H1 (cell line): ENCODE data around the gene MARK3. TPM values are rescaled to one million over a fixed set of nuclear protein-coding genes. Genes with fewer than 3 reads are reported as not detected.

Experiments used
- CTCF ChIA-PET: fragments of 300-600 bp; sonication (Branson Sonifier 250); formaldehyde crosslinking; loops from one replicate; lab custom pipeline; 2021; ENCODE audit not compliant: partially characterized antibody; lab: Charles Lee
- POLR2A ChIA-PET: fragments of 300-600 bp; sonication (Branson Sonifier 250); formaldehyde crosslinking; loops from one replicate; lab custom pipeline; 2021; ENCODE audit warnings: inconsistent platforms; ENCODE audit not compliant: partially characterized antibody; lab: Charles Lee
- DNase-seq, 2 experiments: peaks; one replicate each; pipeline versions ENCODE4 v3.0.0 to v3.0.0-alpha.2; 2010 to 2022; ENCODE audit warnings: low spot score in 2 of 2, low read depth in 1 of 2, mixed read lengths in 1 of 2
- FAIRE-seq: peaks from 2 replicates; lab custom pipeline; 2011; peaks lifted over from hg19 to GRCh38; lab: Jason Lieb, UNC
- H2AFZ ChIP-seq: 2 replicates; pipeline ENCODE4 v1.8.1; 2012; ENCODE audit warnings: low read length, inconsistent platforms
- H2AK5ac ChIP-seq: 2 replicates; pipeline ENCODE4 v1.6.1; 2013; ENCODE audit warnings: low read depth, low read length
- H2BK120ac ChIP-seq: replicated peaks from 2 replicates; pipeline ENCODE3; 2013; ENCODE audit warnings: low read depth, low read length, inconsistent platforms
- H2BK12ac ChIP-seq: 2 replicates; pipeline ENCODE4 v1.6.1; 2013; ENCODE audit warnings: low read depth, low read length
- H2BK15ac ChIP-seq: 2 replicates; pipeline ENCODE4 v1.6.1; 2013; ENCODE audit warnings: low read length
- H2BK20ac ChIP-seq: 2 replicates; pipeline ENCODE4 v1.6.1; 2013; ENCODE audit warnings: low read length
- H2BK5ac ChIP-seq: 2 replicates; pipeline ENCODE4 v1.6.1; 2013; ENCODE audit warnings: low read depth, low read length
- H3K14ac ChIP-seq: 2 replicates; pipeline ENCODE4 v1.6.1; 2013; ENCODE audit warnings: inconsistent platforms; ENCODE audit not compliant: insufficient read length
- H3K18ac ChIP-seq: 2 replicates; pipeline ENCODE4 v1.6.1; 2013; ENCODE audit warnings: low read length; ENCODE audit errors: extremely low read depth
- H3K23ac ChIP-seq: 2 replicates; pipeline ENCODE4 v1.6.1; 2013; ENCODE audit warnings: inconsistent platforms; ENCODE audit not compliant: insufficient read length
- H3K23me2 ChIP-seq: 2 replicates; pipeline ENCODE4 v1.6.1; 2013; ENCODE audit warnings: low read depth, low read length
- H3K27ac ChIP-seq: 2 replicates; pipeline ENCODE4 v1.6.1; 2011; ENCODE audit warnings: low read depth, low read length, inconsistent platforms
- H3K27me3 ChIP-seq, 4 experiments: replicated peaks in 1 of 4; 1 replicate in 1 of 4; 2 replicates in 3 of 4; pipeline versions ENCODE4 v1.6.1 to v1.8.1; 2011 to 2013; ENCODE audit warnings: low read length in 3 of 4, mild to moderate bottlenecking in 3 of 4, inconsistent platforms in 2 of 4, mixed read lengths in 2 of 4, moderate library complexity in 1 of 4; ENCODE audit not compliant: control insufficient read depth in 3 of 4, insufficient read depth in 3 of 4; ENCODE audit errors: extremely low read depth in 1 of 4
- H3K36me3 ChIP-seq, 4 experiments: 2 replicates each; pipeline versions ENCODE4 v1.6.1 to v1.8.1; 2011 to 2013; ENCODE audit warnings: mild to moderate bottlenecking in 4 of 4, low read length in 3 of 4, moderate library complexity in 2 of 4, control low read depth in 1 of 4, inconsistent platforms in 1 of 4; ENCODE audit not compliant: insufficient read depth in 4 of 4, control insufficient read depth in 2 of 4
- H3K4ac ChIP-seq: replicated peaks from 2 replicates; pipeline ENCODE3; 2013; ENCODE audit warnings: low read length, low read depth, mixed read lengths, inconsistent platforms; ENCODE audit not compliant: insufficient read length
- H3K4me1 ChIP-seq, 4 experiments: replicated peaks in 1 of 4; 1 replicate in 1 of 4; 2 replicates in 3 of 4; pipeline versions ENCODE4 v1.6.1 to v1.8.1; 2011 to 2013; ENCODE audit warnings: low read length in 3 of 4, inconsistent platforms in 2 of 4, mixed read lengths in 1 of 4; ENCODE audit not compliant: insufficient read depth in 4 of 4, control insufficient read depth in 3 of 4
- H3K4me2 ChIP-seq, 2 experiments: 2 replicates each; pipeline versions ENCODE4 v1.6.1 to v1.8.1; 2011 to 2013; ENCODE audit warnings: low read depth in 2 of 2, low read length in 2 of 2, control low read depth in 1 of 2, inconsistent platforms in 1 of 2, mild to moderate bottlenecking in 1 of 2; ENCODE audit not compliant: insufficient read depth in 1 of 2
- H3K4me3 ChIP-seq, 4 experiments: fragments of 200-600, 300-600 bp in 1 of 4; sonication (generic), shearing (Covaris generic), sonication (Bioruptor Twin) in 1 of 4; 2 replicates each; pipeline versions ENCODE4 v1.5.1 to v1.8.1; 2011 to 2016; ENCODE audit warnings: low read length in 4 of 4, low read depth in 3 of 4, control low read depth in 2 of 4, inconsistent platforms in 2 of 4, mild to moderate bottlenecking in 2 of 4, mixed read lengths in 1 of 4, moderate library complexity in 1 of 4; ENCODE audit not compliant: insufficient read depth in 2 of 4; ENCODE audit errors: extremely low read depth in 1 of 4
- H3K56ac ChIP-seq: replicated peaks from 2 replicates; pipeline ENCODE3; 2013; ENCODE audit warnings: low read depth, mild to moderate bottlenecking, mixed read lengths, low read length, inconsistent platforms; ENCODE audit not compliant: insufficient read length
- H3K79me1 ChIP-seq: 2 replicates; pipeline ENCODE4 v1.6.1; 2013; ENCODE audit warnings: low read depth, low read length, control low read depth
- H3K79me2 ChIP-seq, 2 experiments: 2 replicates each; pipeline versions ENCODE4 v1.6.1 to v1.8.1; 2012 to 2013; ENCODE audit warnings: low read length in 2 of 2, mild to moderate bottlenecking in 2 of 2, inconsistent platforms in 1 of 2; ENCODE audit not compliant: insufficient read depth in 2 of 2, control insufficient read depth in 1 of 2
- H3K9ac ChIP-seq, 4 experiments: replicated peaks in 1 of 4; 1 replicate in 1 of 4; 2 replicates in 3 of 4; pipeline versions ENCODE4 v1.6.1 to v1.8.1; 2011 to 2013; ENCODE audit warnings: low read depth in 3 of 4, low read length in 3 of 4, control low read depth in 2 of 4, mild to moderate bottlenecking in 2 of 4, moderate library complexity in 2 of 4, inconsistent platforms in 1 of 4; ENCODE audit errors: extremely low read depth in 1 of 4
- H3K9me3 ChIP-seq, 2 experiments: 2 replicates each; pipeline versions ENCODE4 v1.6.1 to v1.8.1; 2012 to 2013; ENCODE audit warnings: mild to moderate bottlenecking in 2 of 2, moderate library complexity in 2 of 2, control low read depth in 1 of 2, inconsistent platforms in 1 of 2, low read depth in 1 of 2, low read length in 1 of 2, mixed read lengths in 1 of 2; ENCODE audit not compliant: insufficient read depth in 2 of 2
- H4K20me1 ChIP-seq, 2 experiments: replicated peaks in 1 of 2; 2 replicates each; pipeline versions ENCODE3 to v1.8.1; 2011 to 2013; ENCODE audit warnings: inconsistent platforms in 2 of 2, low read length in 2 of 2, mild to moderate bottlenecking in 1 of 2; ENCODE audit not compliant: insufficient read depth in 2 of 2, control insufficient read depth in 1 of 2
- H4K5ac ChIP-seq: 2 replicates; pipeline ENCODE4 v1.6.1; 2013; ENCODE audit warnings: low read length, low read depth, mixed read lengths, inconsistent platforms; ENCODE audit not compliant: insufficient read length
- H4K8ac ChIP-seq: 2 replicates; pipeline ENCODE4 v1.8.0; 2013; ENCODE audit warnings: mild to moderate bottlenecking, moderate library complexity, low read length, inconsistent platforms; ENCODE audit not compliant: insufficient read depth; ENCODE audit errors: extremely low read depth
- H4K91ac ChIP-seq: replicated peaks from 2 replicates; pipeline ENCODE3; 2013; ENCODE audit warnings: low read length, mixed read lengths, inconsistent platforms; ENCODE audit not compliant: insufficient read length
- POLR2AphosphoS5 ChIP-seq: IDR thresholded peaks from 2 replicates; pipeline ENCODE4 v1.6.1; 2011; ENCODE audit warnings: low read depth, low read length
- WGBS, 2 experiments: shearing (Covaris generic) in 1 of 2; methylation state at CpG; one replicate each; pipeline versions ENCODE4 v1.1.6 to v1.1.7; 2013 to 2015; ENCODE audit warnings: low lambda C conversion rate in 2 of 2, mixed read lengths in 2 of 2, inconsistent platforms in 1 of 2, low coverage in 1 of 2, missing lambda C conversion rate in 1 of 2; ENCODE audit not compliant: insufficient replicate concordance in 2 of 2, insufficient coverage in 1 of 2, insufficient read length in 1 of 2; ENCODE audit errors: extremely low coverage in 1 of 2, missing lambda C conversion rate in 1 of 2; 5-methylcytosine and 5-hydroxymethylcytosine counted together
- polyA plus RNA-seq, 7 experiments: library from polyadenylated mRNA; depleted of rRNA in 3 of 7; stranded (reverse) in 5 of 7; unstranded in 2 of 7; fragments of >200 nt in 5 of 7; fragments of 200-250 nt in 2 of 7; gene quantifications; 1 replicate in 5 of 7; 2 replicates in 1 of 7; 4 replicates in 1 of 7; pipeline versions ENCODE4 v1.2.1 to v1.2.3, GENCODE V29; 2011 to 2013; ENCODE audit warnings: missing spikeins in 2 of 7, mixed read lengths in 2 of 7
- total RNA-seq: library from RNA; stranded (reverse); fragmentation: NEBNext Ultra II Directional; extraction: Animal tissue kit (Norgen Biotek cat#: 25700); gene quantifications from 2 replicates; pipeline ENCODE4 v1.2.1, GENCODE V29; 2021

MARK3 gene
- total and polyA plus RNA-seq, 2 of the 8 experiments (the other 6 are each of a cell fraction or from before 2014, with no cell fraction given): 39.4 to 76.9 TPM

DNA sequence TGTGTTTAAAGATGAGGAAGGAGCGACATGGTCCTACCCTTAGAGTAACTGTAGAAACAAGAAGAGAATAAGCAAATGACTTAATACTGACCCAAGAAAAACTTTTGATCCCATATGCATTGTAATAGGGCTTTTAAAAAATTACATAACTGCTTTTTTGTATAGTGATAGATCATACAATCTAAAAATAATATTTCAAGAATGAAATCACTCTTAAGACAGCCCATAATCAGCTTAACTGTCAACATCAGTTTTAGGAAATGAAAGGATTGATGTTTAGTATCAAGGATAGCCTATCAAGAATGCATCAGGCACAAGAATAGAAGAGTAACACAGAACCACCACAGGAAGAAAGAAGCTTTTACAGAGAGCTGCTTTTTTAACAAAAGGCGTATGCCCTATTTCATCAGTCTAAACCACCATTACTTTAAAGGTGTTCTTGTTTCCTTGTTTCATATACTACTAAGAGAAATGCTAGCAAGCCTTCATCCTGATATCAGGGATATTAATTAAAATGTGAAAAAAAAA is 64.5 kb downstream of the MARK3 start:
- no peak overlapping the region for H3K56ac ChIP-seq
- H2AFZ ChIP-seq: no peak overlapping the region
- H2BK120ac ChIP-seq: no peak overlapping the region
- H3K4me2 ChIP-seq: peak overlapping the region in 1 of 2 experiments; percentile 1; a peak in 1 of 4 replicates
- no peak overlapping the region for H3K23ac ChIP-seq
- ChIA-PET CTCF (interaction anchor here (0.7 to 2.8 kb wide), 4 partner anchors 55 to 322 kb away, joined by 3 to 9 read pairs (median 3); no protein-coding TSS in a partner anchor), POLR2A (interaction anchor here (0.9 kb wide), 1 partner anchor 105 kb away, joined by 3 read pairs; no protein-coding TSS in a partner anchor)
- peaks cover 0 to 8% (median 3%) of the 10 kb centered on the region in 4 experiments; a peak in 5 of 7 replicates for H3K4me1 ChIP-seq
- H3K23me2 ChIP-seq: no peaks in the 10 kb centered on the region
- no peak overlapping the region for H3K14ac ChIP-seq
- no peaks in the 10 kb centered on the region for H3K9me3 ChIP-seq
- H4K8ac ChIP-seq: no peak overlapping the region
- H3K4ac ChIP-seq: no peak overlapping the region
- DNase-seq: no peak
- no peak overlapping the region for H2AK5ac ChIP-seq
- H2BK15ac ChIP-seq: no peak overlapping the region
- H2BK12ac ChIP-seq: no peak overlapping the region
- H2BK20ac ChIP-seq: no peak overlapping the region
- no peak overlapping the region for H3K9ac ChIP-seq
- no peak overlapping the region for H4K5ac ChIP-seq
- H3K27me3 ChIP-seq: no peaks in the 10 kb centered on the region
- H2BK5ac ChIP-seq: no peak overlapping the region
- no peak overlapping the region for H3K18ac ChIP-seq
- peaks cover 0 to 3% of the 10 kb centered on the region in 2 experiments for H4K20me1 ChIP-seq
- H3K36me3 ChIP-seq: no peaks in the 10 kb centered on the region
- 55% methylated on average over 2 of the region's 2 CpGs; no CpG with 5 or more reads in 1 of the 2 experiments for WGBS, 2 experiments
- FAIRE-seq: no peak
- peak overlapping the region in 1 of 4 experiments; percentile 27; a peak in 1 of 8 replicates for H3K4me3 ChIP-seq
- H3K79me2 ChIP-seq: peaks cover 0 to 39% of the 10 kb centered on the region in 2 experiments; a peak in 3 of 4 replicates
- H3K79me1 ChIP-seq: peaks cover 5% of the 10 kb centered on the region; the same call in 1 of the 2 replicates
- H4K91ac ChIP-seq: no peak overlapping the region
- H3K27ac ChIP-seq: no peak overlapping the region
- TF ChIP-seq POLR2AphosphoS5: no peak
